SK-N-SH (cell line): ENCODE measurements around the gene ARAP2. TPM values are rescaled to one million over a fixed set of nuclear protein-coding genes. Genes with fewer than 3 reads are reported as not detected.

Experiments used
- CTCF ChIA-PET: fragments of 300-600, 350-600 bp; formaldehyde crosslinking; extraction: SDS; loops from one replicate; lab custom pipeline; 2021; lab: Yijun Ruan, JAX
- POLR2A ChIA-PET: fragments of 350-600 bp; sonication (Branson Sonifier 250); formaldehyde crosslinking; extraction: SDS; loops from one replicate; lab custom pipeline; 2020; ENCODE audit warnings: antibody characterized with exemption, inconsistent platforms; lab: Yijun Ruan, JAX
- DNase-seq: peaks from one replicate; pipeline ENCODE4 v3.0.0; 2012
- H2AFZ ChIP-seq: fragments of 200-600 bp; sonication (generic); 2 replicates; pipeline ENCODE4 v1.8.1; 2016; ENCODE audit warnings: antibody characterized with exemption, mild to moderate bottlenecking, low read depth
- H3F3A ChIP-seq: fragments of 200-600 bp; sonication (generic); replicated peaks from 2 replicates; pipeline ENCODE3; 2016; ENCODE audit warnings: antibody characterized with exemption, mild to moderate bottlenecking; ENCODE audit not compliant: insufficient read depth
- H3K27ac ChIP-seq, 2 experiments: fragments of 200-500 bp in 1 of 2; fragments of 200-600 bp in 1 of 2; sonication (Bioruptor generic) in 1 of 2; sonication (generic), shearing (Covaris generic) in 1 of 2; 2 replicates each; pipeline versions ENCODE4 v1.5.1 to v1.6.1; 2014 to 2016; ENCODE audit warnings: low read depth in 2 of 2, inconsistent platforms in 1 of 2, low read length in 1 of 2, mild to moderate bottlenecking in 1 of 2, mixed read lengths in 1 of 2
- H3K27me3 ChIP-seq: fragments of 200-600 bp; sonication (generic), shearing (Covaris generic); 2 replicates; pipeline ENCODE4 v1.6.1; 2016; ENCODE audit warnings: mixed run types; ENCODE audit not compliant: insufficient read depth
- H3K36me3 ChIP-seq, 2 experiments: fragments of 200-500 bp in 1 of 2; fragments of 200-600 bp in 1 of 2; sonication (Bioruptor generic) in 1 of 2; sonication (generic) in 1 of 2; replicated peaks in 1 of 2; 2 replicates each; pipeline versions ENCODE3 to v1.5.1; 2014 to 2016; ENCODE audit warnings: low read length in 1 of 2, mild to moderate bottlenecking in 1 of 2; ENCODE audit not compliant: insufficient read depth in 2 of 2, control insufficient read depth in 1 of 2
- H3K4me1 ChIP-seq, 2 experiments: fragments of 200-500 bp in 1 of 2; fragments of 200-600 bp in 1 of 2; sonication (Bioruptor generic) in 1 of 2; sonication (generic), shearing (Covaris generic) in 1 of 2; 2 replicates each; pipeline versions ENCODE4 v1.5.1 to v1.6.1; 2014 to 2016; ENCODE audit warnings: low read depth in 1 of 2, low read length in 1 of 2, mixed run types in 1 of 2; ENCODE audit not compliant: insufficient read depth in 2 of 2, control insufficient read depth in 1 of 2
- H3K4me2 ChIP-seq: fragments of 200-600 bp; sonication (generic), shearing (Covaris generic); 2 replicates; pipeline ENCODE4 v1.6.1; 2017; ENCODE audit warnings: mixed run types
- H3K4me3 ChIP-seq, 2 experiments: fragments of 200-500 bp in 1 of 2; fragments of 200-600 bp in 1 of 2; sonication (Bioruptor generic) in 1 of 2; sonication (generic), shearing (Covaris generic) in 1 of 2; 2 replicates each; pipeline versions ENCODE4 v1.5.1 to v1.8.1; 2014 to 2016; ENCODE audit warnings: low read depth in 2 of 2, inconsistent platforms in 1 of 2, low read length in 1 of 2, mild to moderate bottlenecking in 1 of 2, mixed read lengths in 1 of 2, moderate library complexity in 1 of 2
- H3K79me2 ChIP-seq: fragments of 200-600 bp; sonication (generic); 2 replicates; pipeline ENCODE4 v1.8.1; 2017; ENCODE audit warnings: mild to moderate bottlenecking; ENCODE audit not compliant: insufficient read depth
- H3K9ac ChIP-seq: fragments of 200-600 bp; sonication (generic); 2 replicates; pipeline ENCODE4 v1.6.1; 2017; ENCODE audit warnings: mixed run types
- H3K9me2 ChIP-seq: fragments of 200-600 bp; sonication (generic); 2 replicates; pipeline ENCODE4 v1.6.1; 2017; ENCODE audit warnings: mixed run types
- H3K9me3 ChIP-seq: fragments of 200-600 bp; sonication (generic); 2 replicates; pipeline ENCODE4 v1.6.1; 2017; ENCODE audit warnings: mixed run types, mild to moderate bottlenecking, moderate library complexity
- H4K20me1 ChIP-seq: fragments of 200-600 bp; sonication (generic); 2 replicates; pipeline ENCODE4 v1.6.1; 2017; ENCODE audit warnings: mild to moderate bottlenecking, mixed run types; ENCODE audit not compliant: insufficient read depth
- CHD2 ChIP-seq: fragments of 150-350 bp; IDR thresholded peaks from 2 replicates; pipeline ENCODE4 v1.6.1; 2018; ENCODE audit warnings: low read length; ENCODE audit not compliant: partially characterized antibody
- FOSL2 ChIP-seq: IDR thresholded peaks from 2 replicates; pipeline ENCODE4 v1.4.0; 2012; ENCODE audit warnings: low read depth, mild to moderate bottlenecking, moderate library complexity, borderline replicate concordance
- GABPA ChIP-seq: IDR thresholded peaks from 2 replicates; pipeline ENCODE4 v1.4.0; 2012; ENCODE audit warnings: low read depth, mild to moderate bottlenecking
- GATA2 ChIP-seq: sonication (generic); formaldehyde crosslinking; IDR thresholded peaks from 2 replicates; pipeline ENCODE4 v1.5.0; 2020; ENCODE audit warnings: mild to moderate bottlenecking, missing genetic modification reagents
- JUND ChIP-seq: IDR thresholded peaks from 2 replicates; pipeline ENCODE4 v1.4.0; 2012
- MEF2A ChIP-seq: IDR thresholded peaks from 2 replicates; pipeline ENCODE4 v1.4.0; 2012; ENCODE audit warnings: low read depth, borderline replicate concordance
- RCOR1 ChIP-seq: fragments of 150-350 bp; IDR thresholded peaks from 2 replicates; pipeline ENCODE4 v1.6.1; 2017; ENCODE audit warnings: antibody characterized with exemption, low read length
- REST ChIP-seq: IDR thresholded peaks from 2 replicates; pipeline ENCODE4 v1.6.1; 2012; ENCODE audit warnings: mild to moderate bottlenecking, low read depth, low read length, moderate library complexity
- RFX5 ChIP-seq: IDR thresholded peaks from 2 replicates; pipeline ENCODE4 v1.6.1; 2012; ENCODE audit warnings: mild to moderate bottlenecking, improper control_type of control experiment, low read length
- RXRA ChIP-seq: IDR thresholded peaks from 2 replicates; pipeline ENCODE4 v1.4.0; 2012; ENCODE audit warnings: low read depth, mild to moderate bottlenecking, borderline replicate concordance
- SMC3 ChIP-seq: IDR thresholded peaks from 2 replicates; pipeline ENCODE4 v1.6.1; 2012; ENCODE audit warnings: low read depth, low read length, improper control_type of control experiment
- TCF12 ChIP-seq: IDR thresholded peaks from 2 replicates; pipeline ENCODE4 v1.4.0; 2012
- TEAD4 ChIP-seq: IDR thresholded peaks from 2 replicates; pipeline ENCODE4 v1.4.0; 2012; ENCODE audit warnings: mild to moderate bottlenecking, borderline replicate concordance; ENCODE audit not compliant: insufficient read depth
- YY1 ChIP-seq: IDR thresholded peaks from 2 replicates; pipeline ENCODE4 v1.4.0; 2012; ENCODE audit warnings: low read depth, mild to moderate bottlenecking
- WGBS: methylation state at CpG from one replicate; pipeline ENCODE4 v1.1.6; 2017; ENCODE audit warnings: low lambda C conversion rate; 5-methylcytosine and 5-hydroxymethylcytosine counted together
- polyA plus RNA-seq, 3 experiments: library from polyadenylated mRNA; depleted of rRNA; stranded (reverse); fragments of >200 nt; gene quantifications; 2 replicates each; pipeline ENCODE4 v1.2.3, GENCODE V29; 2012
- TF ChIP-seq, protein P1 (sequence below): fragments of 150-350 bp; IDR thresholded peaks from 2 replicates; pipeline ENCODE4 v1.6.1; 2016; ENCODE audit warnings: mild to moderate bottlenecking, low read depth, low read length
- TF ChIP-seq, protein P2 (sequence below): IDR thresholded peaks from 2 replicates; pipeline ENCODE4 v1.4.0; 2012; ENCODE audit warnings: low read depth, borderline replicate concordance
- TF ChIP-seq, protein P3 (sequence below): IDR thresholded peaks from 2 replicates; pipeline ENCODE4; 2012

ARAP2 gene
- polyA plus RNA-seq, 1 of the 3 experiments (the other 2 are of a cell fraction) = not detected

DNA sequence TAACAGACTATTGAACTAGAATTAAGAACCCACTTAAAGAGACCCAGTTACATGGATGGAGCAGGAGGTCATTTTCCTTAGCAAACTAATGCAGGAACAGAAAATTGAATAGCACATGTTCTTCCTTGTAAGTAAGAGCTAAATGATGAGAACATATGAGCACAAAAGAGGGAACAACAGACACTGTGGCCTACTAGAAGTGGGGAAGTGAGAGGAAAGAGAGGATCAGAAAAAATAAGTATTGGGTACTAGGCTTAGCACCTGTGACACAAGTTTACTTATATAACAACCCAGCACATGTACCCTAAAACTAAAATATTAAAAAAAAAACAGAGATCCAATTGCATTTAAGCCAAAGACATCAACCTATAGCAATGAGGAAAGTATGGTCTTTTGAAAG, 26.2 kb downstream of the ARAP2 start (continued):
- TF ChIP-seq JUND = no peak
- TF ChIP-seq RXRA = no peak
- no peak for TF ChIP-seq GABPA
- TF ChIP-seq FOSL2 = no peak
- TF ChIP-seq MEF2A = no peak
- TF ChIP-seq SMC3 = no peak

DNA sequence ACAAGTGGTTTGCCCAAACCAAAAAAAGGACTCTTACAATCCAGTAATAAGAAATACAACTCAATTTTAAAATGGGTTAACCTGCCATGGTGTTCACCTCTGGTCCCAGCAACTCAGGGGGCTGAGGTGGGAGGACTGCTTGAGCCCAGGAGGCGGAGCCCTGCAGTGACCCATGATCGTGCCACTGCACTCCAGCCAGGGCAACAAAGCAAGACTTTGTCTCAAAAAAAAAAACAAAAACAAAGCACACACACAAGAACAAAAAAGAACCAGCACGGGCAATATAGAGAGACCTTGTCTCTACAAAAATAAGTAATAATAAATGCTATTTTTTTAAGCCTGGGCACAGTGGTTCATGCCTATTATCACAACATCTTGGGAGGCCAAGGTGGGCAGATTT, 28.7 kb downstream of the ARAP2 start:
- Histone ChIP-seq H3K4me2 (no peak overlapping the region), H3K9me2 (no peaks in the 10 kb centered on the region), H3K9ac (no peak overlapping the region), H3F3A (no peaks in the 10 kb centered on the region), H3K4me3 (no peak overlapping the region), H3K36me3 (no peaks in the 10 kb centered on the region), H3K27me3 (no peaks in the 10 kb centered on the region), H3K9me3 (no peaks in the 10 kb centered on the region), H3K79me2 (no peaks in the 10 kb centered on the region), H2AFZ (no peak overlapping the region), H3K27ac (no peak overlapping the region), H3K4me1 (no peaks in the 10 kb centered on the region), H4K20me1 (no peaks in the 10 kb centered on the region)
- no peak for DNase-seq
- WGBS = 2% methylated on average over 3 of the region's 3 CpGs
- CTCF ChIA-PET = no interaction called here
- POLR2A ChIA-PET = no interaction called here
- TF ChIP-seq RXRA (no peak), REST (no peak), YY1 (no peak), TEAD4 (no peak), GATA2 (CRISPR knock-in tag) (no peak), RCOR1 (no peak), JUND (no peak), RFX5 (no peak), TCF12 (no peak), CHD2 (no peak)
- TF ChIP-seq, protein P1, sequence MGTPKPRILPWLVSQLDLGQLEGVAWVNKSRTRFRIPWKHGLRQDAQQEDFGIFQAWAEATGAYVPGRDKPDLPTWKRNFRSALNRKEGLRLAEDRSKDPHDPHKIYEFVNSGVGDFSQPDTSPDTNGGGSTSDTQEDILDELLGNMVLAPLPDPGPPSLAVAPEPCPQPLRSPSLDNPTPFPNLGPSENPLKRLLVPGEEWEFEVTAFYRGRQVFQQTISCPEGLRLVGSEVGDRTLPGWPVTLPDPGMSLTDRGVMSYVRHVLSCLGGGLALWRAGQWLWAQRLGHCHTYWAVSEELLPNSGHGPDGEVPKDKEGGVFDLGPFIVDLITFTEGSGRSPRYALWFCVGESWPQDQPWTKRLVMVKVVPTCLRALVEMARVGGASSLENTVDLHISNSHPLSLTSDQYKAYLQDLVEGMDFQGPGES = no peak
- TF ChIP-seq, protein P2, sequence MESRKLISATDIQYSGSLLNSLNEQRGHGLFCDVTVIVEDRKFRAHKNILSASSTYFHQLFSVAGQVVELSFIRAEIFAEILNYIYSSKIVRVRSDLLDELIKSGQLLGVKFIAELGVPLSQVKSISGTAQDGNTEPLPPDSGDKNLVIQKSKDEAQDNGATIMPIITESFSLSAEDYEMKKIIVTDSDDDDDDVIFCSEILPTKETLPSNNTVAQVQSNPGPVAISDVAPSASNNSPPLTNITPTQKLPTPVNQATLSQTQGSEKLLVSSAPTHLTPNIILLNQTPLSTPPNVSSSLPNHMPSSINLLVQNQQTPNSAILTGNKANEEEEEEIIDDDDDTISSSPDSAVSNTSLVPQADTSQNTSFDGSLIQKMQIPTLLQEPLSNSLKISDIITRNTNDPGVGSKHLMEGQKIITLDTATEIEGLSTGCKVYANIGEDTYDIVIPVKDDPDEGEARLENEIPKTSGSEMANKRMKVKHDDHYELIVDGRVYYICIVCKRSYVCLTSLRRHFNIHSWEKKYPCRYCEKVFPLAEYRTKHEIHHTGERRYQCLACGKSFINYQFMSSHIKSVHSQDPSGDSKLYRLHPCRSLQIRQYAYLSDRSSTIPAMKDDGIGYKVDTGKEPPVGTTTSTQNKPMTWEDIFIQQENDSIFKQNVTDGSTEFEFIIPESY = no peak
- TF ChIP-seq, protein P3, sequence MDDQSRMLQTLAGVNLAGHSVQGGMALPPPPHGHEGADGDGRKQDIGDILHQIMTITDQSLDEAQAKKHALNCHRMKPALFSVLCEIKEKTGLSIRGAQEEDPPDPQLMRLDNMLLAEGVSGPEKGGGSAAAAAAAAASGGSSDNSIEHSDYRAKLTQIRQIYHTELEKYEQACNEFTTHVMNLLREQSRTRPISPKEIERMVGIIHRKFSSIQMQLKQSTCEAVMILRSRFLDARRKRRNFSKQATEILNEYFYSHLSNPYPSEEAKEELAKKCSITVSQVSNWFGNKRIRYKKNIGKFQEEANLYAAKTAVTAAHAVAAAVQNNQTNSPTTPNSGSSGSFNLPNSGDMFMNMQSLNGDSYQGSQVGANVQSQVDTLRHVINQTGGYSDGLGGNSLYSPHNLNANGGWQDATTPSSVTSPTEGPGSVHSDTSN = no peak
